DMS79 treated with DMSO at 0.1 percent for 48 hours (cell line): ENCODE measurements around the gene LMNTD1.

Experiments used
- DNase-seq: peaks from one replicate; lab custom pipeline; 2025; lab: John Stamatoyannopoulos, UW

Gene LMNTD1

GRCh38 chr12:25552681-25553080 is 402 bp downstream of the LMNTD1 start:
- no peak for DNase-seq

- DNase-seq = no peak
These were observed 2.9 kb downstream of the LMNTD1 start for GRCh38 chr12:25550186-25550585.

GRCh38 chr12:25549120-25549519 is 4.0 kb downstream of the LMNTD1 start:
- DNase-seq = no peak

- no peak for DNase-seq
These were observed 6.8 kb downstream of the LMNTD1 start for GRCh38 chr12:25546318-25546717.

DNA sequence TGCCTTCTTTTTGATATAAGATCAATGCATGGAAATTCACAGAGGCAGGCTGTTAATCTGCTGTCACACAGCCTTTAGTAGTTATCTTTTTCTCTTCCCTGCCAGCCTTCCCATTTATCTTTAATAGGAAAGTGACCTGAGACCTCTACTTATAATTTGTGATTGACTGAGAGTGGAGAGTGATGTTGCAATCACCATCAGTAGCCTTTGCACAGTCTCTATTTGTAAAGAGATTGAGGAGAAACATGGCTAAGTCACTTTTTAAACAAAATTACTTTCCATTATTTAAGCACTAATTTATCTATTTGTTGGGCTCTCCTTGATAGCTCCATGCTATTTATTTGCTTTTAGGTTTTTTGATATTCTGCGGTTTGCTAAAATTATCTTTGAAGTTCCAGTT is 19.9 kb downstream of the LMNTD1 start:
- no peak for DNase-seq

DNA sequence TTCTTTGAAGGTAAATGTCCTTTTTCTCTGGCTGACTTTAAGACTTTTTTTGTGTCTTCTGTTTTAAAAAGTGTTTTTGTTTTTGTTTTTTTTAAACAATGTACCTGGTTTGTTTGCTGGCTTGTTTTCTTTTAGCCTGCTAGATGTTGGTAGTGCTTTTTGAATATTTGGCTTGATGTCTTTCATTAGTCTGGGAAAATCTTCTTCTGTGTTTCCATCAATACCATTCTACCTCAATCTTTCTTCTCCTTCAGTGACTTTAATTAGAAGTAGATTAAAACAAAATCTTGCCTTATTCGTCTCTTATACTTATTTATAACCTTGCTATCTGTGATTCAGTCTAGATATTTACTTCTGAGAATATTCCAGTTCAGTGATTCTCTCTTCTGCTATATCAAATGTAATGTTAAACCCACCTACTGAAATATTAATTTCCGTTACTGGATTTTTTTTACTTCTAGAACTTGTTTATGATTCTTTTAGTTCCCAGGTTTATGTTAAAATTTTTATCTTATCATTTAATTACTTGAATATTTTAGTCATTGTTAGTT is 21.5 kb downstream of the LMNTD1 start:
- no peak for DNase-seq

DNA sequence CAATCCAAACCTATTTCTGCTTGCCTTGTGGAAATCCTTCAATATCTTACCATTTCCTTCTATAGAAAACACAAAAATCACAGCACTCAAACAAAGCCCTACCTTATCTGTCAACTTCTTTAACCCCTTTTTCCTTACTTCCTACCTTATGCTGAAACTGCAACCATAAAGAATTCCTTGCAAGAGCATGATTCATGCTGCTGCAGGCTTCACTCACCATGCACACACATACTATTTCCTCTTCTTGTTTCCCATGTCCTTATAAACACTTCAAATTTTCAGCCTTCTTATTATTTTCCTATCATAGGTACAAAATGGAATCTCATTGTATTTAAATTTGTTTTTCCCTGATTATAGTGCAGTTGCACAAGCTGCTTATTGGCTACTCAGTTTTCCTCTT is 23.3 kb downstream of the LMNTD1 start:
- DNase-seq = no peak

DNA sequence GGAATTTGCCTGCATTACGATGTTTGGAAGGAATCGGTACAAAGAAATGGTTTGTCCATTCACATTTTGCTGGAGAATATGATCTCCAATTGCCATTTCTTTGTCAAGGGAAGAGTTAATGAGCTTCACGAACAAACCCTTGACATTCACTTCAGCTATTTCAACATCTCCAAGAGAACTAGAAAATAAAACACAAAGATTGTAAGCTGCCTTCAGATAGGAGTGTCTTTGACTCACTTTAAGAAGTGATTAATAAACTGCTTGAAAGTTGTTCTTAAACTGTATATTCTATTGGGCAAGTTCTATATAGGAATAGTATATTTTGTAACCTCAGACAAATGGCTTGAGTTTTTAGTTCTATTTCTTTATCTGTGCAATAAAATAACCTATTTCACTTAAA is 26.3 kb downstream of the LMNTD1 start:
- DNase-seq = no peak

GRCh38 chr12:25524366-25524765 is 28.7 kb downstream of the LMNTD1 start:
- DNase-seq = no peak

DNA sequence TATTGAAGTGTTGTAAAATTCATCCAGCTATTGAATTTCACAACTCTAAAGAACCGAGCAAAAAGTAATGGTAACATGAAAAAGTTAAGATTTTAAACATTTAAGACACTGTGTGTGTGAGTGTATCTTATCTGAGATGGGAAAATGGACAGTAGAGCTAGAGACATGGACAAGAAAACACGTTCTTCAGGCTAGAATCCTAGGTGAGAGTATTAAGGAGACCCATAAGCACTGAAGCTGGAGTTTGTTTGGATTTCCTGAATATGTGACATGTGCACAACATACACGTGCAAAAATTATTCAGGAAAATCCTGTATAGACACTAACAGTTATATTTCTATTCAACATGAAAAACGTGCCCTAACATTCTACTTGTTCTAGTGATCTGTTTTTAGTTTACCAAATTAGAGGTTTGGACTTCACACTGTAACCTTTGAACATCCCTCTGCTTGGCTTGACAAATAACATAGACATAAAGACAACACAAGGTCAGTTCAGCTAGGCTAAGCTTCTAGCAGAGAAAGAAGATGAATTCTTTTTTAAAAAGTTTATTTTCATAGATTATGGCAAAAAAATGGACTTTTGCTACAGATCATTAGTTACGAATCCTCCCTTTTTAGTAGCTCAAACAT is 31.3 kb downstream of the LMNTD1 start:
- DNase-seq = no peak

DNA sequence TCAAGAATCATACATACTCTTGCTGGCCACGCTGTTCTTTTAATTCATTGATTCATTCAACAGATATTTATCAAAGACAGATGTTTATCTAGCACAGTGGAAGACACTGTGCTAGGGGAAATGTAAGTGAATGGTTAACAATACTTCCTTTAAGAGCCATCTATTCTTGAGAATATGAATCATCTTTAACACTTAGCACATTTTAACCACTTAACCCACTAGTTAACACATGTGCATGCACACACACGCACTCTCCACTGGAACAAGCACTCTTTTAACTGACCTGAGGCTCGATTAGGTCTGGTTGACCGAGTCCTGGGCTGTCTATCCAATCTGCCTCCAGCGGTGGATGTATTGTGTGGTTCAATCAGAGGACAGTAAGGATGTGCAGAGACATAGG is 34.6 kb downstream of the LMNTD1 start:
- DNase-seq = no peak

DNA sequence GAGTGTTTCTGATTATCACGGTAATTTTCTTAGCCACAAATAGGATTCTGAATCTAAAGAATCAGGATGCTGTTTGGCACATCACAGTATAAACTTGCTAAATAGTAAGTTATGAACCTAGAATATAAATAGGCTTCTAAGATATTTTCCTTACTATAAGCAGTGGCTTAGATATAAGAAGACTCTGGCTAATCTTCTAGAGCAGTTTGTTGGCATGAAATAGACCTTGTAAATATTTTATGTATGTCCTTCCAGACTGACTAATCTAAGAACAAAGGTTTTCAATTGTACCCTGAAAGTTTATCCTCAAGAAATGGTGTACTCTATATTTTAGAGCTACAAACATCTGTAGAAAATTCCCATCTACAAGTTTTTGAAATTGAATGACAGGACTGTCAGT is 48.3 kb downstream of the LMNTD1 start:
- DNase-seq = no peak

- DNase-seq = no peak
These were observed 49.4 kb downstream of the LMNTD1 start for GRCh38 chr12:25503666-25504065.

- no peak for DNase-seq
These were observed 50.5 kb downstream of the LMNTD1 start for GRCh38 chr12:25502596-25502995.

DNA sequence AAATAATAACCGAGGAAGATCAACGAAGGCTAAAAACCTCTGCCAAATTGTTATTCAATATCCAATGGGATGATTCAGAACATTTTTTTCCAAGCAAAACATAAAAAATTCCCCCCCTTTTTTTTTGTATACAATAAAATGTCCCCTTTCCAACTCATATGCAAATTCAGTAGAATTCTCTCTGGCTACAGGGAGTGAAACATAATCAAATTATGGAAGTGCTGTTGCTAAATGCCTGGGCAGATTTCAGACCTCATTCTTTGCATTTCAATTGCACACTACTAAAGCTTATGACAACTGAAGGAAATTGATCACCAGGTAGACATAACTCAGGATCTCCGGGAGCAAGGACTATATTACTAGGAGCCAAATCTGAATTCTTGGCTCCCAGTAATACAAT is 51.0 kb downstream of the LMNTD1 start:
- no peak for DNase-seq

DNA sequence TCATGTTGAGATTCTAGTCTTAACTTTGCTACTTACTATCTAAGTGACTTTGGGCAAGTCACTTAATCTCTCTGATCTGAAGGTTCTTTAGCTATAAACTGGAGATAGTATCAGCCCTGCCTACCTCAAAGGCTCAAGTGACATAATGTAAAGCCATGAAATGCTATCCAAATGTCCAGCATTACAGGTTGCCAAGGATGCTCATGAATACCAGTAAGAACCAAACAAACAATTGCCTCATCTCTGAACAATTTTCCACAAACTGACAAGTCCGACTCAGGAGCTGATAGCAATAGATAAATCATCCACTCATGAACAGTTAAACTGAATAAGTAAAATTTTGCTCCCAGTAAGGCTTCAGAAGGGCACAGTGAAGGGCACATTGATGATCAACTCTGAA is 51.5 kb downstream of the LMNTD1 start:
- no peak for DNase-seq

GRCh38 chr12:25500651-25501050 is 52.4 kb downstream of the LMNTD1 start:
- no peak for DNase-seq

- DNase-seq = no peak
These were observed 56.1 kb downstream of the LMNTD1 start for GRCh38 chr12:25497021-25497420.

DNA sequence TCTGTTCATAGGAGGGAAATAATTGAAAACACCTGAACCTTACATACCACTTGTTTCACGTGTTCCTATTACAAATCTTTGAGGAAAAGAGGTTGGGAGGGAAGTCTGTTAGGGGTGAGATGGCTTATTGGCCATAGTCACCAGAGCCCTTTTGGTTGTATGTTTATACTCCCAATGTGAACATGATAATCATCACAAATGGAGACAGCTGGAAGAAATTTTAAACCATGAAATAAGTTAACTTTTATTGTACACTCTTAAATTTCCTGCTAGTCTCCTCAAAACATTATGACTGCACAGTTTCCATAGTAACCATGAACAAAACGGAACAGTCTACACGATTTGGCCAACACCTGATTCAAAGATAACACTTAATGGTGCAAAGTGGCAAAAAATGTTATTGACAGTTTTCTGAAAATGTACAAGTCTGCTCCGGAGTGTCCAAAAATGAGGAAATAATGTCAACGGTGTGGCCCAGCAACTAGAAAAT is 56.9 kb downstream of the LMNTD1 start:
- no peak for DNase-seq

DNA sequence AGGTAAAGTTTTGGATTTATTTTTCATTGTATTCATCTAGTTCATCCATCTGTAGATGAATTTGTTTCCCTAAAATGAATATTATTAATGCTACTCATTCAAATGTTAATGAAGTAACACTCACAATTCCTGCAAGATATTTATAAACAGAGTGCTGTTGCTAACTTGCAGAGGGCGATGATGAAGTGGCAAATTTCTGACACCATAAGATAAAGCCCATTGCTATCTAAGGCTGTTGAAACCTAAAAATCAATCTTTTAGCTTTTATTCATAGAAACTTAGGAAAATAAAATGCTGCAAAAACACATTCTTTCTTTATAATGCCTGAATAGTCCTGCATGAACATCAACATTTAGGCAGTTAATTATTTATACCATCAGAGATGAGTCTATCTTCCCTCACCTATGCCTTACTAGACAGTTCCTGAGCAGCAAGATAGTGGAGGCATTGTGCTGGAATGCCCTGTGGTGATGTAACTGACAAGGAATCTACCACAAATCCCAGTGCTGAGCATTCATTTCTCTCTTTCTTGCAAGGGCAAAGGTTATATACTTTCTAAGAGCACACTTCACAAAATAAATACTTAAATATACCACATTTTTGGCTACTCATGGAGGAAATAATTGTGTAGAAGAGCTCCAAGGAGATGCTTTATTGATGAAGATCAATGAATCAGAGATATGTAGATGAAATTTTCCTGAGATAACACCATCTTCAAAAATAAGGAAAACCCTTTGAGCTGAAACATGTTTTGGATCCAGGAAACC is 57.6 kb downstream of the LMNTD1 start:
- DNase-seq = no peak

DNA sequence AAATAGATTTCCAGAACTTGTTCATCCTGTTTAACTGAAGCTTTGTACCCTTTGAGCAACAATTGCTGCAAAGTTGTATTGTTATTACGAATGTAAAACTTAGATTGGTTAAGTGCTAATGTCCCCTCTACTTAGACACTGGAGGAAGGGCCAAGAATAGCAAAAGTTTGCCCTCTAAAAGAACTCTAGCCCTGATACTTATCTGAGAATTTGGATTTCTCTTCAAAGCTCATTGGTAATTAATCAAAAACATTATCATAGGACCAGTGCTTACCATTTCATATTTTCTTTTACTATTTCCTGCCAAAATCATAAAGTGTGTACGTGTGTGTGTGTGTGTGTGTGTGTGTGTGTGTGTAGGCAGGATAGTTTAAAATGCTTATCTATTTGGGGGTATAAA is 58.2 kb downstream of the LMNTD1 start:
- no peak for DNase-seq

- DNase-seq = no peak
These were observed 59.4 kb downstream of the LMNTD1 start for GRCh38 chr12:25493682-25494081.
